ENCODE data around the gene GFRA1.

GFRA1 gene
- 0 reads per million in 3 experiments for total RNA-seq

GRCh38 chr10:116272440-116273283 lies at the start of gene GFRA1:
GFRA1 (minus strand) TSS chr10:116273206; CDS start chr10:116272029, 1,177 bp downstream.
- DNase-seq = no peak

- DNase-seq = no peak
Observed at GRCh38 chr10:116316503-116316902, 43.5 kb upstream of the GFRA1 start.

GRCh38 chr10:116312548-116312947 lies 39.5 kb upstream of the GFRA1 start:
- DNase-seq = no peak

GRCh38 chr10:116311706-116312490 lies 38.9 kb upstream of the GFRA1 start:
- no peak for DNase-seq

GRCh38 chr10:116311016-116311415 lies 38.0 kb upstream of the GFRA1 start:
- no peak for DNase-seq

- no peak for DNase-seq
Observed at GRCh38 chr10:116307455-116307854, 34.4 kb upstream of the GFRA1 start.

- DNase-seq = no peak
Observed at GRCh38 chr10:116306847-116307246, 33.8 kb upstream of the GFRA1 start.

DNA sequence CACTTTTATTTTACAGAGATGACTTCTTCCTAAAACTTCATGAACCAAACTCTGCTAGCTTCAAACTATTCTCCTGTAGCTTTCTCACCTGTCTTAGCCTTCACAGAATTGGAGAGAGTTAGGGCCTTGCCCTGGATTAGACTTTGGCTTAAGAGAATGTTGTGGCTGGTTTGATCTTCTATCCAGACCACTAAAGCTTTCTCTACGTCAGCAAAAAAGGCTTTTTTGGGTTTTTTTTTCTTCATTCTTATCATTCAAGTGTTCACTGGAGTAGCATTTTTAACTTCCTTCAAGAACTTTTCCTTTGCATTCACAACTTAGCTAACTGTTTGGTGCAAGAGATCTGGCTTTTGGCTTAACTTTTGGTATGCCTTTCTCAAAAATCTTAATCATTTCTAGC lies 31.9 kb upstream of the GFRA1 start:
- no peak for DNase-seq

DNA sequence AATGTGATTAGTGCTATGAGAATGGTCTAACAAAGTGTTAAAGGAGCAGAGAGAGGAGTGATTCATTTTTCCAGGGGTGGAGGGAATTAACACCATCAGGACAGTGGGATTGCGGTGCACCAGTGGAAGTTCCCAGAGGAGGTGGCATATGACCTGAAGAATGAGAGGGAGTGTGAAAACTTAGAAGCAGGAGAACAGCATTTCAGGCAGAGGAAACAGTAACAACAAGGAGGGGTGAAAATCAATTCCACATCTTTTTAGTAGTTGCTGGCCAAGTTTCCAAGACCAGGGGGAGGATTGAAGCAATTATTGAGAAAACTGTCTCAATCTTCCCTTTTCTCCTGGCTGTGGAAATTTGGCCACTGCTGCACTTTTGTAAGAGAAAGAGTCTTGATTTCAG lies 27.5 kb upstream of the GFRA1 start:
- no peak for DNase-seq

DNA sequence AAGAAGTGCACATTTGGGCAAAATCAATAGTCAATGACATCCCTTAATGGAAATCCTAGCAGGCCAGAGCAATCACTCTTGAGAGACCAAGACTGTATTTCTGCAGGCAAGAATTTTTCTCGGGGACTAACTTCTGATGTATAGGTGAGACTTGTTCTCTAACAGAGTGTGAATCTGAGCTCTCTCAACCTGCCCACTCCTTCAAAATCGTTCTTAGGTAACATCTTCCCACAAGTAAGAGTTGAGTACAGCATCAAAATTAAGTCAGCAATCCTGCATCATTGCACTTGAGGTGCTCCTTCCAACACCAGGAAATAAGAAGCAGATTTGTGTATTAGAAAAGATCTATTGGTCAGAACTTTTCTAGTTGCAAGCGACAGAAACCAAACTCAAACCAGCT lies 25.6 kb upstream of the GFRA1 start:
- DNase-seq = no peak

GRCh38 chr10:116296291-116296721 lies 23.3 kb upstream of the GFRA1 start:
- DNase-seq = no peak

DNA sequence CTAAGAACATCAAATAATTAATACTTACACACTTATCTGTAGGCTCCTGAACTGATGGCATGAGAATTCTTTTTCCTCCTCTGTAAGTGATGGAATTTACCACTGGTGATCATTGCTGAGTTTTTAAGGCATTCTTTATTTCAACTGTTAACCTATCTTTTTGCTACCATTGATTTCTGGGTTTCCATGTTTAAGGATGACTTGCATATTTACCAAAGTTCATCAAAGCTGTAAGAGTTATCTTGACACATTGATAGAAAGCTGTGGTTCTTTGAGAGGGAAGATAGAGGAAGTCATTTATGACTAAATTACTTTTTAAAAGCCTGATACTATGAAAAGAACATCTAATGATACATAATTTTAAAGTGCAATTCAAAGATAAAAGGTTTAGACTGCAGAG lies 19.5 kb upstream of the GFRA1 start:
- DNase-seq = no peak

- DNase-seq = no peak
Observed at GRCh38 chr10:116289652-116290051, 16.6 kb upstream of the GFRA1 start.

GRCh38 chr10:116287906-116288501 lies 15.0 kb upstream of the GFRA1 start:
- DNase-seq = no peak

DNA sequence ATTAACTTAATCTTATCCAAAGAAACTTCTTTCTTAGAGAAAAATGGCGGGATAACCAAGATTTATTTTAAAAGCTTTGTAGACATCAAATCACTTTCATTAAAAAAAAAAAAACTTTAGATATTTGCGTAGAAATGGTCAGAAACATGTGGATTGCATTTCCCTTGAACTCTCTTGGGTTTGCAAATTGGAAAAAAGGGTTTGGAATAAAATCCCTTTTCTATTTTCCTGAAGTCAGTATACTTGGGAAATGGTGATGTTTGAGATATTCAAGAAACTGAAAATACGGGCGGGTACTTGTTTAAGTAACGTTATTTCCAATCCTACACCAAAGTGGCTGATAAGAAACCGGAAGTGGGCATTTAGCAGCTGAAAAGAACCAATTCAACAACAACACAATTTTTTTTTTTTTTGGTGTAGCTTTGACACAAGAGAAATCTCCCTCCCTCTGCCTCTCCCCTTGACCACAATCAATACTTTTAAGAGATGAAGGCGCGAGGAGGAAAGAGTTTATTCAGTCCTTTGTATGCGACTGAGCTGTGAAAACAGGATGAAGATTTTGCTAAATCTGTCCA lies 13.7 kb upstream of the GFRA1 start:
- DNase-seq = no peak

GRCh38 chr10:116281775-116282174 lies 8.8 kb upstream of the GFRA1 start:
- no peak for DNase-seq

GRCh38 chr10:116278846-116279245 lies 5.8 kb upstream of the GFRA1 start:
- no peak for DNase-seq

GRCh38 chr10:116276981-116277380 lies 4.0 kb upstream of the GFRA1 start:
- no peak for DNase-seq

GRCh38 chr10:116274064-116274904 lies 1.3 kb upstream of the GFRA1 start:
- DNase-seq = no peak

- DNase-seq = no peak
Observed at GRCh38 chr10:116271593-116272439, 1.2 kb downstream of the GFRA1 start.
